ENCODE results near the gene CUEDC2. TPM values are rescaled to one million over a fixed set of nuclear protein-coding genes. Genes with fewer than 3 reads are reported as not detected.

The CUEDC2 gene
- 44.8 TPM for total RNA-seq
- long read RNA-seq, transcript CUEDC2-201 (9 exons, 1,191 nt) = major isoform, 52 of 60 reads
- long read RNA-seq, partial matches to known transcripts = 1 of 60 reads
- long read RNA-seq, other reads (novel, unspliced or antisense) = 7 of 60 reads

- ATAC-seq (peak; percentile 95), DNase-seq (peak; percentile 98)
- no peak for TF ChIP-seq CTCF (IDR thresholded peaks at IDR 0.05)
- Histone ChIP-seq H3K36me3 (no peaks in the 10 kb centered on the region), H3K4me3 (peak within 1 kb of the TSS; percentile 65), H3K27ac (peak within 1 kb of the TSS; percentile 73), H3K27me3 (no peaks in the 10 kb centered on the region), H3K9me3 (no peaks in the 10 kb centered on the region), H3K4me1 (peaks cover 26% of the 10 kb centered on the region)
- intact Hi-C loops (cut with DNase I) = no loop called here
Observed at GRCh38 chr10:102432162-102432950, at the start of gene CUEDC2. Gene CUEDC2, minus strand, starts transcription at chr10:102432574. Its CDS starts 7,386 bp downstream, at chr10:102425188.

GRCh38 chr10:102480396-102480795 lies 48.0 kb upstream of the CUEDC2 start:
- no peak for DNase-seq
- Histone ChIP-seq H3K4me3 (no peak overlapping the region), H3K9me3 (no peaks in the 10 kb centered on the region), H3K4me1 (no peaks in the 10 kb centered on the region), H3K27me3 (no peaks in the 10 kb centered on the region), H3K36me3 (peaks cover 72% of the 10 kb centered on the region), H3K27ac (no peak overlapping the region)
- no peak for TF ChIP-seq CTCF (IDR thresholded peaks at IDR 0.05)
- intact Hi-C loops (cut with DNase I) = no loop called here
- ATAC-seq = no peak

GRCh38 chr10:102479651-102480050 lies 47.3 kb upstream of the CUEDC2 start:
- no peak for ATAC-seq
- no peak overlapping the region for H3K27ac ChIP-seq
- intact Hi-C loops (cut with DNase I) = no loop called here
- no peak for DNase-seq
- H3K27me3 ChIP-seq = no peaks in the 10 kb centered on the region
- no peaks in the 10 kb centered on the region for H3K4me1 ChIP-seq
- H3K9me3 ChIP-seq = no peaks in the 10 kb centered on the region
- TF ChIP-seq CTCF (IDR thresholded peaks at IDR 0.05) = no peak
- peaks cover 67% of the 10 kb centered on the region for H3K36me3 ChIP-seq
- no peak overlapping the region for H3K4me3 ChIP-seq

GRCh38 chr10:102476466-102477141 lies 44.2 kb upstream of the CUEDC2 start:
- no peaks in the 10 kb centered on the region for H3K4me1 ChIP-seq
- ATAC-seq (peak; percentile 70), DNase-seq (peak; percentile 81)
- intact Hi-C loops (cut with DNase I) = no loop called here
- no peaks in the 10 kb centered on the region for H3K27me3 ChIP-seq
- H3K4me3 ChIP-seq = no peak overlapping the region
- no peaks in the 10 kb centered on the region for H3K9me3 ChIP-seq
- peak overlapping the region; percentile 11 for H3K27ac ChIP-seq
- TF ChIP-seq CTCF (IDR thresholded peaks at IDR 0.05) = no peak
- H3K36me3 ChIP-seq = peaks cover 42% of the 10 kb centered on the region

GRCh38 chr10:102475451-102476040 lies 43.2 kb upstream of the CUEDC2 start:
- TF ChIP-seq CTCF (IDR thresholded peaks at IDR 0.05) = no peak
- ATAC-seq = no peak
- no peak overlapping the region for H3K27ac ChIP-seq
- DNase-seq = no peak
- H3K4me3 ChIP-seq = no peak overlapping the region
- no peaks in the 10 kb centered on the region for H3K27me3 ChIP-seq
- no peaks in the 10 kb centered on the region for H3K4me1 ChIP-seq
- intact Hi-C loops (cut with DNase I) = no loop called here
- no peaks in the 10 kb centered on the region for H3K9me3 ChIP-seq
- H3K36me3 ChIP-seq = peaks cover 31% of the 10 kb centered on the region

All from upper lobe of right lung (tissue), 1 donor.